Activated naive CD8-positive, alpha-beta T cell treated with anti-CD3 and anti-CD28 coated beads, Interleukin-2, amount 50 U/mL, for 16 hours (primary cell): ENCODE data around the gene RAB44.

Experiments
- DNase-seq: peaks from one replicate; pipeline ENCODE4 v3.0.0-alpha.2; 2020; ENCODE audit warnings: low read depth, low spot score

RAB44 gene

DNA sequence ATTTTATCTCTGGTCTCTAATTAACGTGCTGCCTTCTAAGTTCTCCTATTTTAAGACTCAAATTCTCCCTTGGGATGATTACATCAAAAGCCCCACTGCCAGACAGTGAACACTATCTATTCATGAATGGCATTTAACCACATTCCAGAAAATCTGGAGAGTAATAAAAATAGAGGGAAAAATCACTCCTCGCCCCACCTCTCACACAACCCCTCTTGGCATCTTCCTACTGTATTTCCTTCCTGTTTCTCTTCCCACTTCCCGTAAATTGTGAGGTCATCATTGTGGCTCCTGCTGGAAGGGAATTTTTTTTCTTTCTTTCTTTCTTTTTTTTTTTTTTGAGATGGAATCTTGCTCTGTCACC lies 31.5 kb downstream of the RAB44 start:
- DNase-seq, result no peak

DNA sequence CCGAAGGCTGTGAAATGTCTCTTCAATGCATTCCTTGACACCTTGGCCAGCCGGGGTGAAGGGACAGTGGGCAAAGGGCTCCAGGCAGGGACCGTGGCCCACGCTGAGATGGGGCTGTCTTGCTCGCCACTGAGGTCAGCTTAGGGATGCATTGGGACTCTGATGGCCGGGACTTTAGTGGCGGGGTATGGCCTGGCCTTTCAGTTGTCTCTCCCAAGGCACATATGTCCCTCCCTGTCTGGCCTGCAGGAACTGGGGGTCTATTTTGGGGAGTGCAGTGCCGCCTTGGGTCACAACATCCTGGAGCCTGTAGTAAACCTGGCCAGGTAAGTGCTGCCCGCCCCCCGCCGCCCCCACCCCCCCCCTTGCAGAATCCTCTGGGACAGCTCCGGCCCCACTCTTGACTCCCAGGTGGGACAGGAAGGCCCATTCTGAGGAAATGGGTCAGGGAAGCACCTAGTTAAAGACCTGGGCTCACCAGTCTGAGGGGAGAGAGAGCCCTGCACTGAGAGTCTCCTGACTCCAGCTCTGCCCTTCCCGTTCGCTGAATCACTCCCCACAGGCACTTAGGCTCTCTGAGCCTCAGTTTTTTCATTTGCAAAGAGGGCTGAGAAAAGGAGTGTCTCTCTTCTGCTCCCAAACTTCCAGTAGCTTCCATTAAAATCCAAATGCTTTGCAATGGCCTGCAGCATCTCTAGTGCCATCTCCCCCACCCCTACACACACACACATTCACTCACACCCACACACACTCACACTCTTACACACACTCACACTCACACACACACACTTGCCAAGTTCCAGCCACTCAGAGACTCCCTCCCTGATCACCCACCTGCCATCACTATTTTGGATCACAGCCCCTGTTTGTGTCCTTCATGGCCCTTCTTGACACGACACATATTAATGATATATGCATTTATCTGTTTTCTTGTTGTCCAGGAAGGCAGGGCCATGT lies 33.1 kb downstream of the RAB44 start:
- DNase-seq, result no peak

DNA sequence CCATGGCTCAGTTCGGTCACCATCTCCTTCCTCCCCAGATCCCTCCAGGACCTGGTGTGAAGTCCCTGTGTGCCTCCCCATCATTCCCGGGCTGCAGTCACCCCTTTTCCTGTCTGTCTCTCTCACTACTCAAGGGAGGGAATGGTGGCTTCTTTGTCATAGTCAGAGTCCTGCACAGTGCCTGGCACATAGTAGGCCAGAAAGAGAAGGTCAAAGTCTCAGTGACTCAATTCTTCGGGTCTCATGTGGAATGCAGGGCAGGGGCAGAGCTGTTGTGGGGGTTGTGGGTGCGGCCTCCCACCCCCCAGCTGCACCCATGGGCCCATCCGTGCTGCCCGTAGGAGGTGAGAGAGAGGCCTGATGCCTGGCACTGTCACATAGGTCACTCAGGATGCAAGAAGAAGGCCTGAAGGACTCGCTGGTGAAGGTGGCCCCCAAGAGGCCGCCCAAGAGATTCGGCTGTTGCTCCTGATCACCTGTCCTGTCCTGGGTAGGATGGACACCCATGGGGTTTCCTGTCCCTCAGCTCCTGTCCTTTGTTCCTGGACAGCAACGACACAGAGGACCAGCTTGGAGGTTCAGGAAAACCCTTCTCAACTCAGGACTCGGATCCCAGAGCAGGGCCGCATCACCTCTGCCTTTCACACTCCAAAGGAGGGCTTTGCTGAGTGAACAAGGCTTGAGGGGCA lies 34.1 kb downstream of the RAB44 start:
- DNase-seq, result no peak

DNA sequence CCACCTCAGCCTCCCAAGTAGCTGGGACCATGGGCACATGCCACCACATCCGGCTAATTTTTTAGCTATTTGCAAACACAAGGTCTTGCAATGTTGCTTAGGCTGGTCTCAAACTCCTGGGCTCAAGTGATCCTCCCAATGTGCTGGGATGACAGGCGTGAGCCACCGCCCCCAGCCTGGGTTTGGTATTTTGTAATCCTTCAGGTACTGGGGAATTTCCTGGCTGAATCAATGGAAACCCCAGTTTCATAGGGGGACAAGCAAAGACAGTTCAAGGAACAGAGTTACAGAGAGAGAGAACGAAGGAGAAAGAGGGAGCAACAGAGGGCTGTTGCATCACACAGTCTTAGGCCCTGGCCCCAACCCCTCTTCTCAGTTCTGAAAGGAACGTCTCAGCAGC lies 35.7 kb downstream of the RAB44 start:
- no peak for DNase-seq

DNA sequence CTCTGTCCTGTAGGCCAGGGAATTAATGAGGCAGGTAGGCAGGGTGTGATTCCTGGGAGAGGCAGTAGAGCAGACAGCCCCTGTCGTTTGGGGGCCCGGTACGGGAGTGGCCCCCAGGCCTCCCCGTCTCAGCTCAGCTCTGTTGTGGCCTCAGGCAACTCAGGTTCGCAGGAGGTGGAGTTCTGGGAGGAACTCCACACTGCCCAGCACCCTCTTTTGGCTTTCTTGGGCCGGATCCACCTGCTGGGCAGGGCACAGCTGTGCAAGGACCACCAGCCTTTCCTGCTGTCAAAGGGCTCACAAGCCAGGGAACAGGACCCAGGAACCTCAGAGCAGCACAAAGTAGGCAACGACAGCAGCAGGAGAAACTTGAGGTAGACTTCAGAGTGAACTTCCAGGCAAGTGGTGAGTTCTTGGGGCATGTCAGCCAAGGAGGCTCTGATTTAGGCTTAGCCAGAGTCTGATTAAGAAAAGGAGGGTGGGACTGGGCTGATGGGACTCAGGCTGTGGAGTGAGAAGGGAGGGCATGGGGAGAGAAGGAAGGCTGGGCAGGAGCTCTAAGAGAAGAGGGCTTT lies 36.9 kb downstream of the RAB44 start:
- DNase-seq, result no peak

DNA sequence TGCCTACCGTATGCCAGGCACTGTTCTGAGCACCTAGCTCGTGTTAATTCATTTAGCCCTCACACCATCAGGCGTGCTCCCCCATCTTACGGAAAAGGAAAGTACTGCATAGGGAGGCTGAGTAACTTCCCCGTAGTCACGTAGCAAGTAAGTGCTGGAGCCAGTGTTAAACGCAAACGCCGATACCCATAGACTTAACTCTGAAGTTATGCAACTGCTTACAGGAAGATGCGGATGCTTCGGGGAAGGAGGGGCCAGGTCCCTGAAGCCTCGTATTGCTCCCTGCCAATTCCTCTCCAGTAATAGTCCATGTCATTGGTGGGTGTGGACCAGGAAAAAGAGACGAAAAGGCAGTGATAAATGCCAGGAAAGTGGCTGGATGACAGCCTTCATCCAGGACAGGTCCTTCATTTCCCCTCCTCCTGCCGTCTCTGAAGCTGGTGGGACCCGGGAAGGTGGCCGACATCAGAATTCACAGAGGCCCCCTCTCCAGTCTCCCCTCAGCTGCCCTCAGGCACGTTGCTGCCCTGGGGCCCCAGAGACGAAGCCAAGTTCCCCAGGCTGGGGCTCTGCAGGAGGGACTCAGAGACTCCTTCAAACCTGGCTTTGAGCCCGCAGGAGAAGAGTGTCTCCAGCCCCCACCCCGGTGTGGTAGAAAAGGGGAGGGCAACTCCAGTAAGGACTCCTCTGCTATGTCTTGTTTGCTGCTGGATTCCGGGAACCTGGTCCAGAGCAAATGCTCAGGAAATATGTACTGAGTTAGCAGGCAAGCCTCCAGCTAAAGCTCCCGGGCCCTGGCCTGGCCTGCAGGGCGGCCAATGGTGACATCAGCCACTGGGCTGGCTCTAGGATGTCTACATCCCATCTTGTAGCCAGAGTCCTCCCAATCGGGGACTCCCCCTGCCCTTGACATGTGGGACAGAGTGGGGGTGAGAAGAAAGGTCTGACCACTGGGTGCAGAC lies 37.8 kb downstream of the RAB44 start:
- no peak for DNase-seq

DNA sequence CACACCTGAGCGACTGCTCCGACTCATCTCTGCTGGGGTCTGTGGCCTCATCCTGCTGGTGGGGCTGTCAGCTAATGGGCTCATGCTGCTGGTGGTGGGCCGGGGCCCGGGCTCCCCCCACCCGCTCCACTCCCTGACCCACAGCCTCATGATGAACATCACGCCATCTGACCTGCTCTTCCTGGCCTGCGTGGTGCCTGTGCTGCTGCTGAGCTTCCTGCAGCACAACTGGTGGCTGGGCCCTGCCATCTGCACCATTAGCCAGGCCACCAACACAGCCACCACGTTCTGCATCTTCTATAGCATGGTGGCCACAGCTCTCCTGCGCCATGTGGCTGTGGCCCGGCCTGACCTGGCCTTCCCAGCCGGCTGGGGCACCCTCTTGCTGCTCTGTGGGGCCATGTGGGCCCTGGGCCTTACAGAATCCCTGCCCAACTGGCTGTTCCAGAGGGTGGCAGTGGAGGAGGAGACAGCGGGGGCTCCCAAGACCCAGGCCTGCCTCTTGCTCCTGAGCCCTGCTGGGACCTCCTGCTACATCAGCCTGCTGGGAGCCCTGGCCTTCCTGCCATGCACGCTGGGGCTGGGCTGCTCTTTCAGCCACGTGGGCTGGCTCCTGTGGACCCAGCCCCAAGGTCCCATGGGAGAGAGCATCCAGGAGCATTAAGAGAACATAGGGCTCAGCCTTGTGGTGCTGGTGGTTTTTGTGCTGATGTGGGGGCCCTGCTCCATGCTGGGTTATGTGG lies 39.6 kb downstream of the RAB44 start:
- no peak for DNase-seq

DNA sequence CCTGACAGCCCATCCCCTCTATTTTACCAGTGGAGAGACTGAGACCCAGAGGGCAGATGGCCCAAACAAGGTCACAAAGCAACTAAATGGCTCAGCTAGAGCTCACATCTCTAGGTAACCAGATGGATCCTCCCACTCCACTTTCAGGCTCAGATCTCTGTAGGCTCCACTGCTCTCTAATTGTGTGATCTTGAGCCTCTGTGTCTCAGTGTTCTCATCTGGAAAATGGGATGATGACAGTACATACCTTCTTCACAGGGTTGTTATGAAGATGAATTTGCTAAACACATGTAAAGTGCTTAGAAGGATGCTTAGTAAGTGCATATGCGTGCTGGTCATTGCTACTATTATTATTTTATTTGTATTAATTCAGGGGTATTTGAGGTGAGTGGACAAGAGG lies 40.5 kb downstream of the RAB44 start:
- no peak for DNase-seq

DNA sequence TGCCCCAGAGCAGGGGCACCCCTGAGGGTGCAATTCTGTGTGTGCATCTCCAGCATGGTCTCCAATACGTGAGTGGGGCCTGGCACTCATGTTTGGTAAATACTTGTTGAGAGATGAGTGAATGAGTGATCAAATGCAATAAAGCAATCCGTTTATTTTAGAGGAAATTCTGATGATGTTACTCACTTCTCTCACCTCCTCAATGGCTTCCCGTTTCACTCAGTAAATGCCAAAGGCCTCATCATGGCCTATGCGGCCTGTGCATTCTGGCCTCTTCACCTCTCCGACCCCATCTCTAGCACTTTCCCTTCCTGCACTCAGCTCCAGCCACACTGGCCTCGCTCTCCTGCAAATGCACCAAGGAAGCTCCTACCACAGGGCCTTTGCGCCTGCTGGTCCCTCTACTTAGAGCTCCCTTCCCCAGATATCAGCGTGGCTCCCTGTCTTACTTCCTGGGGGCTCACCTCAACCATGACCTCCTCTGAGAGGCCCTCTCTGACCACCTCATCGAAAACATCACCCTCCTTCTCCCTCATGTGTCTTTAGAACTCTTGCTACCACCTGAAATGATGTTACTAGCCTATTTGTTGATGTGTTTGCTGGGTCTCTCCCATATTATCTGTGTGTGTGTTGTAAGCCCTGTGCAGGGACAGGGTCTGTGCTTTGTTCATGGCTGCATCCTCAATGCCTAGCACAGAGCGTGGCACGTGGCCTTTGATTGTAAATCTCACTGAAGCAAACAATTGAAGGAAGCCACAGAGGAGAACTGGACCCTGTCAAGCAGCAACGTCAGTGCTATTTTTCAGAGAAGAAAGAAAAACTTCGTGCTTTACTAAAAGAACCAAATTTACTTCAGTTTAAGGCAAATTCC lies 42.6 kb downstream of the RAB44 start:
- no peak for DNase-seq

DNA sequence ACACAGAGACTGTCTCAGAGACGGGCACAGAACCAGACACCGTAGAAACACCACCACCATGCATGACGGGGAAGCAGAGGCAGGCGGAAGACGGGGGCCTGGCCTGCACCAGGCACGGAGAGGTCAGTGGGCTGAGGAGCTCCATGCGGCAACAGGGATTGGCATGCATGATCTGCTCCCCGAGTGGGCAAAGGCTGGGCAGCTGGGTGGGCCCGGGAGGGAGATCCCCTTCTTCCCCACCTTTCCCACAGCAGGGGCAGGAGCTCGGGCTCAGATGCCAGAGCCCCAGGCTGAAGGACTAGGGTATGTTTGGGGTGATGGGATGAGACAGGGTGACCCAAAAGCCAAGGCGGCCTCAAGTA lies 43.2 kb downstream of the RAB44 start:
- no peak for DNase-seq

DNA sequence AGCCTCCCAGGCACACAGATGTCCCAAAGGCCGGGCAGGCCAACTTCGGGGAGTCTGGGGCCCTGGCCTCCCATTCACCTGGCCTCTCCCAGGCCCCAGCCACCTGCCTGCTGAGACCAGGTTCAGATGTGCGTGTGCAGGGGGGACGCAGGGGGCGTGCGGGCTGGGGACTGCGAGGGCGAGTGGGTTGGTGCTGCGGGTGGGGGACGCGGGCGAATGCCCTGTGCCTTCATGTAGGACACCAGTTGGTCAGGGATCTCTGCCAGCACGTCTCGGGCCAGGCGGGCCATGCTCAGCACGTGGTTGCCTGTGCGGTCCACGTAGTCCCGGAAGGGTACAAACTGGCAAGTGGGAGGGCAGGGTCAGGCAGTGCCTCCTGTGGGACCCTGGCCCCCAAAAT lies 44.5 kb downstream of the RAB44 start:
- DNase-seq, result no peak

DNA sequence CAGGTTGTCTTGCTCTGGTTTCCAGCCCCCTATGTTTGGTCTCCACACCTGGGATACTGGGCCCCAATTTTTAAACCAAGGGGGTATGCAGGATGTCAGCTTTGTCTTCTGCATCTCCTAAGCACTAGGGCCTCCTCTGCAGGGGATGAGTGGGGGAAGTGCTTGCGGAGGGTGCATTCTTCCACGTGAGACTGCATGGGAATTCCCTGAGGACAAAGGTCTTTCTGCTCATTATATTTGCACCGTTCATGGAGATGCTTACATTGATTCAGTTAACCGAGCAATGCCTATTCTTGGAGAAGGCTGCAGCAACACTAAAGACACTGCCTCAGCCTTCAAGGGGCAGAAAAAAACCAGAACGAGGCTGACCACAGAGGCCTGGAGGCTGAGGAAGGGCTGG lies 45.4 kb downstream of the RAB44 start:
- no peak for DNase-seq

DNA sequence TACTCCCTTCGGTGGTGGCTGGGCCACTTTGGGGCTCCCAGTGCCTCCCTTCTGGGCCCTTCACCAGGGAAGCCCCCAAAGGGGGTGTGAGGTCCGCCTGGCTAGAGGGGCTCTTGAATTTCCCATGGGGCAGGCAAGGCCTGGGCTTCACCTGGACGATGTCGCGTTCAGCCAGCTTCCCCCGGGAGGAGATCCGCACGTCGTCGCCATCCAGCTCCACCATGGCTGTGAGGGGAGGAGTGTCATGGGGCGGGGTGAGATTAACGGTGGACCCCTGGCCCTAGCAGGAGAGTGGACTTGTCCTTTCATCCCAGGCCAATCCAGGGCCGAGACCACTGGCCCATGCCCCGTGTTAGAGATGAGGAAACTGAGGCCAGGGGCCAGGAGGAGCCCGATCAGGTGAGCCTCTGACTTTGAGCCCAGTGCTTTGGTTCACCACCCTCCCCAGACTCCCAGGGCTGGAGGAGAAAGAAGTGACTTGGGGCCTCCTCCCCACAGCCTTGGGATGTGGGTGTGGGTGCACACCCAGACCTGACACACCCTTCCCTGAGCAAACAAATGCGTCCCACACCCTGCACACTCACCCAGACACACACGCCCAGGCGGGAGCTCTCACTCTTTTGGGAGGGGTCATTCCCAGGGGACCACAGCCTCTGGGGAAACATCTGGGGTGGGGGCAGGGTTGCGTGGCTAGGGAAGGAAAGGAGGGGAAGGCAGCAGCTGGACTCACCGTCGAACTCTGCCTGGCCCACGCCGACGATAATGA lies 46.1 kb downstream of the RAB44 start:
- no peak for DNase-seq

DNA sequence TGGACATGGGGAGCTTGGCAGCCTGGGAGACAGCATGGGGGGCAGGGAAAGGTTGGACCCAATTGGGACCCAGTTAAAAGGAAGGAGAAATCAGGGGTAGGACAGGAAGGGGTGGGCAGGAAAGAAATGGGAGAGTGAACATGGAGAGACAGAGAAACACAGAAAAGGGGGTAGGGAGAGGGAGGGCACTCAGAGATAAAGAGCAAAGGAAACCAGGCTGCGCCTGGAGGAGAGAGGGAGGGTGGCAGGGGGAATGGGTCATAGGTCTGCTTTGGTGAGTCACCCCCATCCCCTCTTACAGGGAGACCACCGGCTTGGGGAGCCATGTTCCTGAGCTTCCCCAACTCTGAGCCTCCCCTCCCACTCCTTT lies 46.7 kb downstream of the RAB44 start:
- no peak for DNase-seq

DNA sequence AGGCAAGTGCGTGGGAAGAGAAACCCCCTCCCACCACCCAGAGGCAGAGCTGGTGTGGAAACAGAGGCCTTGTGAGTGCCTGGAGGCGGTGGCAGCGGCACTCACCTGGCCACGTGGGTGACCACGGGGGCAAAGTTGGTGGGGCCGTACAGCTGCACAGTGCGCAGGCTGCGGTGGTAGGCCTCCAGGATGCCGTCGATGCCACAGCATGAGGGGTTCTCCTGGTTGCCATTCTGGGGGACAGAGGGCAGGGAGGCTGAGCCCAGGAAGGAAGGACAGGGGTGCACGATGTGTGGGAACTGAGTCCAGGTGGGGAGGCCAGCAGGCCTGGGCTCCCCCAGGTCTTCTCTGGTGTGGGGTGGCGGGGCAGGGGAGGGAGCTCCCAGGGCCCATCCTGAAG lies 47.7 kb downstream of the RAB44 start:
- no peak for DNase-seq

DNA sequence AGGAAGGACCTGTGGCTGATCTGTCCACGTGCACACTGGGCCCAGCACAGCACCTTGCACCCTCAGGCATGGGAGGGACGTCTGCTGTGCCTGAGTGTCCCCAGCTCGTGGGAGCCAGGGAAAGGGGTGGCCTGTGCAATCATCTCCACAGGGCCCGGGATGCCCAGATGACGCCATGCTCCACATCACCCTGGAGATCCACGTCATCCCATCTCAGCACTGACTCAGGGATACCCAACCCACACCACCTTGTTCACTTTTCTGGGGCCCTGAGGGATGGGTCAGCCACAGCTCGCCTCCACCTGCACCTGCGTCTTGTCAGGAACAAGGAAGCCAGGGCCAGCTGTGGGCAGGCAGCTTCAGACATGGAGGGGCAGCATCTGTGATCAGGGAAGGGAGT lies 48.2 kb downstream of the RAB44 start:
- DNase-seq, result no peak

DNA sequence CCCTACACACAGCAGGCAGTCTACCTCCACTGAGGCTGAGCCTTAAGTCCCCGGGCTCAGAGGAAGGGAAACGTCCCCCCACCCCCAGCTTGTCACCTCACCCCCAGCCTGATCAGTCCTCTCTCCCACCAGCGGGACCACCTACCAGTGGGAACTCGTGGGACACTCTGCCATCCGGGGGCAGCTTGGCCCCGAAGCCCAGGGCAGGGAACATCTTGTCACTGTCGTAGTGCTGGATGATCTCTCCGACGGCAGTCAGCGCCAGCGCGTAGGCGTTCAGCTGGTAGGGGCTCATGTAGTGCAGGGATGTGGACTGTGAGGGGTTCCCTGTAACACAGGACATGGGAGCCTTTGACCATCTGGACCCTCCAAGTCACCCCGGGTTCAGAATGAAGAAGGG lies 48.6 kb downstream of the RAB44 start:
- DNase-seq, result no peak

DNA sequence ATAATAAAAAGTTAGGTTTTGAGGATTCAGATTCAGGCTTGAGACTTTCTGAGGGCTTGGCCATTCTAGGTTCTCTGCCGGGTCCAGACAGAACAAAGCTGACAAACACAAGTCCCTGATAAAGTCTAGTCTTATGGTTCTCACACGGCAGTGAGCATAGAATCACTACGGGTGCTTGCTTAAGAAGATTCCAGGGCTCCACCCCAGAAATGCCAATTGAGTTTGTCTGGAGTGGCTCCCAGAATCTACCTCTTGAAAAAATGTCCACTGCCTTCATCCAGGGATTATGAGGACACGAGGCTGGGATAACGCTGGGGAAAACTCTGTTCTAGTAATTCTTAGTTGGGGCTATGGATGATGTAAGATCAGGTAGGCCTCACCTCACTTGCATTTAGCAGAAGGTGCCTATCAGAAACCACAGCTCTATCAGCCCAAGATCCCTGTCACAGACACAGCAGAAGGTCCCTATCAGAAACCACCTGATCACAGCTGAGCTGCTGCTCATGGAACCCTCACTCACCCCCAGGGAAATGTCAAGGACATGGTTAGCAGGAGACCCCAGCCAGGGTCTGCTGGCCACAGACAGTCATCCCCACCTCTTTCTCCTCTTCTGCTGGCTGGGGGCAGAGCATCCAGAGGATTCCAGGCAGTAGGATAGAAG lies 52.3 kb downstream of the RAB44 start:
- no peak for DNase-seq

DNA sequence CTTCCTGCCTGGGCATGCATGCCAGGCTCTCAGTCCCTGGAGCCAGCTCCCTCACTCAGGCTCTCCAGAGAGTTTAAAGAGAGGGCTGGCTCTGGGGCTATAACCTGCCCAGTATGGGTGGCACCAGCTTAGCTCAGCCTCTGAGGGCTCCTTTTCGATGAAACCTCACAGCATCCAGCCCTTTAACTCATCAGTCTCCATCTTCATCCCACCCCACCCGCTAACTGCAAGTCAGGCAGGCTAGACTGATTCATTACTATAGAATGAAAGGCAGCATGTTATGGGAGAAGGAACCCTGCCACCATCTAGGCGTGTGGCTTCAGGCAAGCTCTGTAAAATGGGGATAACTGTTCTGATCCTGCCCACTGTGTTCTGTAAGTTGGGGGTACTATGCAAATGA lies 53.5 kb downstream of the RAB44 start:
- DNase-seq, result no peak
